HG02588 (cell line): ENCODE data around the gene C16orf95.

Experiments
- ATAC-seq: cut with Tn5 transposase; IDR thresholded peaks from one replicate; pipeline ENCODE4 v1.9.1; 2021; ENCODE audit warnings: mild to moderate bottlenecking, moderate library complexity; ENCODE audit not compliant: unreplicated experiment

C16orf95 gene

DNA sequence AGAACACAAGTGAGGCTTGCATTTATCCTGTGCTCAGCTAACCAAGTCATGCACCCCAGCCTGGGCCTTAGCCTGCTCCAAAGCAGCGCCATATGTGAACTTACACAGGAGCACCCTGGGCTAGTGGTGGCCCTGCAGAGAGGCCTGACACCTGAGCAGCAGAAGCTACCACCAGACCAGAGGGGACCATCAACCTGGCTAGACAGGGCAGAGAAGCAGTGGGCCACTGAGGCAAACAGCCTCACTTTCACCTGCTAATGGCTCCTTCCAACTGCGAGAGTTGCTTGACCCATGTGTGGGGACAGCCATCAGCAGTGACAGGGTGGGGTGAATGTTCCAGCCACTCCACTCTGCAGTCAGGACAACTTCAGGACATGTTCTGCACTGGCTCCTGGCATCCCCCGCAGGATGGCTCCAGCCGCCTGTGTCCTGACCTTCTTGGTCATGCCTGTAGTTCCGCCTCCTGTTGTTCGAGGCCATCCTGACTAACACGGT, 2.9 kb upstream of the C16orf95 start:
- ATAC-seq: no peak

DNA sequence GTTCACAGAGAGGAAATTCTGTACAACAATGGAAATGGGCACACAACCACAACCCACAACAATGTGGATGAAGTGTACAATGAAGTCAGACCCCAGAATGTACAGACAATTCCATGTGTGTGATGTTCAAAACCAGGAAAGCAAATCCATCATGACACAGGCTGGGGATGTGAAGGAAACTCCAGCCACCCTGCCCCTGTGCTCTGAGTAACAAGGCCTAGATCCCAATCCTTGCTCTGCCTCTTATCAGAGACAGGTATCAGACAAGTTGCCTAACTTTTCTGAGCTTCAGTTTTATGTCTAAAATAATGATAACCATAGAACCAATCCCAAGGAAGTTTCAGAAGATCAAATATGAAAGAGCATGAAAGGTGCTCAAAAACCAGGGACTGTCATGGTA, 1.8 kb upstream of the C16orf95 start:
- no peak for ATAC-seq

DNA sequence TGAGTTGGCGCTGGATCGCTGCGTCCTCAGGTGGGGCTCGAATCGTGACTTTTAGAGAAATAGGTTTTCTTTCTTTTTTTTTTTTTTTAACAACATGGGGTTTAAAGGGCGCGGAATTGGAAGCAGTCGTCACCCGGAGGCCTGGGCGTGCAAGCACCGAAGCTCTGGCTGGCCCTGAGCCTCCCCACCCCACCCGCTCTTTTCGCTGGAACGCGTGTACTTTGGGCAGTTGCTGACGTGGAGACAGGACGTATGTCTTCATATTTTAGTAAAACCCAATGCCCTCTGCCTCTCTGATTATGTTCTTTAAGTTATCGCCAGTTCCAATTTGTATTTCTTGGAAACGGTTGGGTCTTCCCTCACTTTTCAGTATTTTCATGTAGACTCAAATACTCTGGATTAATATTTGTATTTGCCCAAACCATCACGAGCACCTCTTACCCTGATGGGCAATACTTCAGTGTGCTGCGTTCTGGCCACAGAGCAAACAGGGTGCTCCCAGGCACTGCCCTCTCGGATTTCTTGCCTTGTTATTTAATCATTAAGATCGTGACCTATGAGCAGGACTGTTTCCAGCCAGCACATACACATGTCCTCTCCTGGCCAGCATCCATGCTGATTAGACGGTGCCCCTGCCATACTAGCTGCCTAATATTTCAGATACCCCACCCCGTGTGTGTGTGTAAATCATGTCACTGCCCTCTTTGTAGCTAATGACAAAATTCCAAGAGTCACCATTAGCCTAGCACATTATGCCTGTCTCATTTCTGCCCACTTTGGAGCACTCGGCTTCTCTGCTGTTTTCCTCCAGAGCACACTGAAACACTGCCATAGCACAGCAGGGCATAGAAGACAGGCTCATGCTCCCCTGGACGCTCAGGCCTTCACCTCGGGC, 805 bp upstream of the C16orf95 start:
- peak; percentile 7 for ATAC-seq

DNA sequence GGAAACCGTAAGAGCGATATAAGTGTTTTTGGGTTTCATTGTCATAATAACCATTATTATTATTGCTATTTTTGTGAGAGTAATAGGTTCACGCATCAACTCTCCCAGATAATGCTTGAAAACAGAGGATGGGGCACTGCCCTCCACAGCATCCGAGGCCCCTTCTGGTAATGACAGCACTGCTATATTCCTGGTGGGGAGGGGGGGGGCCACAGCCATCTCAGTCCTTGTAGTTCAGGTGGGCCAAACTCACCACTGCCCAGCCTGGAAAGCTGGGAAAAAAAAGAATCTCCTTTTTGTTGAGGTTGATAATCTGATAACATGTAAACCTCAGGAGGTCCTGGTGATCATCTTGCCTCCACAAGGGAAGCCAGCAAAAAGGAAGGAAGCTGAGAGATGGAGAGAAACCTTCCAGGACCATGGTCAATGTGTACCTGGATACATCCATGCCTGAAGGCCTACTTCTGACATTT, 706 bp downstream of the C16orf95 start:
- no peak for ATAC-seq

DNA sequence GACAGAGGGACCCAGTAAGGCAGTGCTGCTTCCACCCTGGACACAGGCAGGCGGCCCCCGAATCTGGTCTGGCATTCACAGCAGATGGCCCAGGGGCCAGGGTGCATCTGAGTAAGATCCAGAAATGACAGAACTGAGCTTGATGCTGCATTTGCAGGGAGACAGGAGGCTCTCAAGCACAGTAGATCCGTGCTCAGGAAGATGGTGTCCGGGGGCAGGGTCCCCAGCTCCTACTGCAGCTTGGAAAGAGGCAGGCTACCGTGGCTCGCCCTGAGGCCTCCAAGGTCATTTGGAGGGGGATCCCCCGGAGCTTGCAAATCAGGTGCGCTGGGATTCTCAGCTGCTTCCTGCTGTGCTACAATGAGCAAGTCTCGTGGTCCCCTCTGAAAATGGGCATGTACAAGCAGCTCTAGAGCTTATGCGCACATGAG, 2.2 kb downstream of the C16orf95 start:
- ATAC-seq: no peak

GRCh38 chr16:87312008-87312407, 5.2 kb downstream of the C16orf95 start:
- no peak for ATAC-seq

- ATAC-seq: no peak
Observed at GRCh38 chr16:87311387-87311786, 5.8 kb downstream of the C16orf95 start.

GRCh38 chr16:87310610-87311009, 6.6 kb downstream of the C16orf95 start:
- no peak for ATAC-seq

DNA sequence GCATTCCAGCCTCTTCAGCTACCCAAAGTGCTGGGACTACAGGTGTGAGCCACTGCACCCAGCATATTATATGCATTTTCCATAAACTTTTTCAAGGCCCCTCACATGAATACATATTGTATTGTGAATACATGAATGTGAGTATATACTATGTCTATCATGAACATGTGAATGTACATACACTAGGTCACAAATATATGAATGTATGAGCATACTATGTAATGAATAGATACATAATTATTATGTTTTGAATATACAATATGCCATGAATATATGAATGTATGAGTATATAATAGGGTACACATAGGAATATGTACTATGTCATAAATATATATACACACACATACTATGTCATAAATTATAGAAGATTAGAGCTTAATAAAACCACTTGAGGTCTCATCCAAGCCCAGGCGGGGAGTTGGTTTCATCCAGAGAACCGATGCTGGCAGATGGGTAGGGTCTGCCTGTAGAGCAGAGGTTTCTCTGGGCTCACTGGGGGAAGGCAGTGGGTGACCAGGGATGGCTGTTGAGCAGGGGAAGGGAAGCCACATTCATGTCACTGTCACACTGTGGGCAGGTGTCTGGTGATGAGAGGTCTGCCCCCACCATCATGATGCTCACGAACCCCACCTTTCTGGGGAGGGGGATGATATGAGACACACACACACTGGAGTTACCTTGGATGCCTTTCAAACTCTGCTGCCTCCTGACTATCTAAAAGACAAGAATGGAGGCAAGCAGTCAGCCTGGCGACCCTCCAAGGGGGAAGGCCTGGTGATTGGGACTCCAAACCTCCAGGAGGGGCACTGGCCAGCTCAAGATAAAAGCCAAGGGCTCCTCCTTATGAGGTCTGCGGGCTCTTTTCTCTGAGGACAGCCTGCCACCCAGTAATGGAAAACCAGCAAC, 7.3 kb downstream of the C16orf95 start:
- no peak for ATAC-seq

DNA sequence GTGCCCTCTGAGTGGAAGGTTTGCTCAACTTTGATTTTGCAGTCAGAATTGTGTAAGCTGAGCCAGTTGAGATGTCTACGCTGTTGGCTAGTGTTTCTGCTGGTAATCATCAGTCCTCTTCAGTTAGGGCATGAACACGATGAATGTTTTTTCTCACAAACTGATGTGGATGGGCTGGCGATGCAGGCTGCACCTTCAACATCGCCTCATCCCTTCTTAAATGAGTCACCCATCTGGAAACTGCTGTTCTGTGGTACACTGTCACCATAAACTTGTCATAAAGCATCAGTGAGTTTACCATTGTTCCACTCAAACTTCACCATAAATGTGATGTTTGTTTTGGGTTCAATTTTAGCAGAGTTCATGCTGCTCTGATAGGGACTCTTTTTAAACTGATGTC, 8.4 kb downstream of the C16orf95 start:
- no peak for ATAC-seq

GRCh38 chr16:87306516-87306915, 10.7 kb downstream of the C16orf95 start:
- ATAC-seq: no peak

- no peak for ATAC-seq
Observed at GRCh38 chr16:87305505-87306391, 11.4 kb downstream of the C16orf95 start.

DNA sequence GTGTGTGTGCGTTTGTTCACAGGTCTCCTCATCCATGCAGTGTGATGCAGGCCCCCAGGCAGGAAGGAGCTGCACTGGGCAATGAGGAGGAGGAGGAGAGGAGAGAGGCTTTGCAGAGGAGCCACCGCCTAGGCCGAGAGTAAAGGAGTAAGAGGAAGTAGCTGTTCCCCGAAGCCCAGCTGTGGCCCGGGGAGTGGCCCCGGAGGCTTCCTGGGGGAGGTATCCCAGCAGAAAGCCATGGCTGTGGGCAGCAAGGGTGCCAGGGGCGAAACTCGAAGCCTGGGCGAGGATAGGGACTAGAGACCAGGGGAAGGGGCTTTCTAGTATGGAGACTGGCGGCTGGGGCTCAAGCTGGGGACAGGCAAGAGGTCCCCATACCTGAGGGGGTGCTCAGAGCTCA, 12.2 kb downstream of the C16orf95 start:
- ATAC-seq: no peak

DNA sequence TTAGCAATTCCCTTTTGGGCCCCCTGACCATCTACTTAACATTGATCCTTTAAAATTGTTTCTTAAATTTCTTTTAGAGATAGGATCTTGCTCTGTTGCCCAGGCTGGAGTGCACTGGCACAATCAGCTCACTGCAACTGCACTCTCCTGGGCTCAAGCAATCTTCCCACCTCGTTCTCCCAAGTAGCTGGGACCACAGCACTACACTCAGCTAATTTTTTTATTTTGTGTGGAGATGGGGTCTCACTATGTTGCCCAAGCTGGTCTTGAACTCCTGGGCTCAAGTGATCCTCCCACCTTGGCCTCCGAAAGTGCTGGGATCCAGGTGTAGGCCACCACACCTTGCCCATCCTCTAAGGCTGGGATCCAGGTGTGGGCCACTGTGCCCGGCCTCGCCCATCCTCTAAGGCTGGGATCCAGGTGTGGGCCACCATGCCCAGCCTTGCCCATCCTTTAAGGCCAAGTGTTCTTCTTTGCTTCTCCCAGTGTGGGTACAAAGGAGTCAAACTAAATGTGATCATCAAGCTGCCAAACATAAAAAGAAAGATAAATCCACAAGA, 13.2 kb downstream of the C16orf95 start:
- ATAC-seq: no peak

- ATAC-seq: no peak
Observed at GRCh38 chr16:87303431-87303930, 13.7 kb downstream of the C16orf95 start.

DNA sequence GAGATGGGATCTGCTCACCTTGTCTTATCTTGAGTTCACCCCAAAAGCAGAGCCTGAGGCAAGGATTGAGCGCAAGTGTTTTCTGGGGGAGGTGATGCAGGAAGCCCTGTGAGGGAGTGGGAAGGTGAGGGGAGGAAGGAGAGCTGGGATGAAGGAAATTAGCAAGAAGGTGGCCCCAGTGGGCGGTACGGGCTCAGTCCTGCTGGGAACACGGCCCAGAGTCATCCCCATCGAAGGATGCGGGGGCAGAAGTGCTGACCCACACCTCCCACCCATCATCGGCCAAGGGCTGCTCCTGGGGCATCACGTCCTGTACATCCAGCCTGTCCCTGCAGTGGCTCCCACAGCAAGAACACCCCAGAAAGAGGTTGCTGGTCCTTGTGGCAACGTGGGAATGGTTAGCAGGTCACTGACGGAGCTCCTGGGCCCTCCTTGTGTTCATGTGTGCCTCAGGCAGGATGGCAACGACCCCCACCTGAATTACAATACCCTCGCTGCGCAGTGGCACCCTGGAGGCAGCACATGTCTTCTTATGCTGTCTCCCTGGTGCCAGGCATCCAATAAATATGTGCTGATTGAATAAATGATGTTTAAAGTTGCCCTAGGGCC, 18.2 kb downstream of the C16orf95 start:
- no peak for ATAC-seq

GRCh38 chr16:87297918-87298631, 19.1 kb downstream of the C16orf95 start:
- no peak for ATAC-seq

DNA sequence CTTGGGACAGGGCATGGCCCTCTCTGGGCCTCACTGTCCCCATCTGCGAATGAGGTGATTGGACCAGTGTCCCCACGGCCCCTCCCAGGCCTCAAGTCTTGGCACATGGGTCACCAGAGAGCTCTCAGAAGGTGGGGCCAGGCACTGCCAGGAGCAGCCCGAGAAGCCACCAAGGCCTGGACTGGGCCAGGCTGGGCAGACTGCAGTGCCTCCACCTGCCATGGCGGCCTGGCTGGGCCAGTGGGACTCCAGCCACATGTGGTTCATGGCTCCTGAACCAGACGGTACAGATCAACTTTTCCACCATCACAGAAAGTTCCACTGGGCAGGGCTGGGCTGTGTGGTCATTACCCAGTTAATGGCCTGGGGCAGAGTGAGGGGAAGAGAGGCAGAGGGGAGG, 19.8 kb downstream of the C16orf95 start:
- no peak for ATAC-seq
